HFF-Myc (cell line): ENCODE results near the gene HOXC9.

Source experiments
- DNase-seq: peaks from one replicate; pipeline ENCODE4 v3.0.0-alpha.2; 2011; ENCODE audit warnings: low read depth; ENCODE audit errors: extremely low read depth
- H3K4me3 ChIP-seq: replicated peaks from 2 replicates; pipeline ENCODE4 v1.5.1; 2011; ENCODE audit warnings: low read depth, mild to moderate bottlenecking, control low read depth, low read length
- CTCF ChIP-seq: IDR thresholded peaks from 2 replicates; pipeline ENCODE4 v1.5.1; 2012; ENCODE audit warnings: mild to moderate bottlenecking, low read depth, low read length, control low read depth; ENCODE audit errors: missing control alignments

The HOXC9 gene

GRCh38 chr12:53973236-53974042, 26.5 kb upstream of the HOXC9 start:
- DNase-seq = no peak
- no peak for TF ChIP-seq CTCF
- H3K4me3 ChIP-seq = peak overlapping the region; percentile 47

DNA sequence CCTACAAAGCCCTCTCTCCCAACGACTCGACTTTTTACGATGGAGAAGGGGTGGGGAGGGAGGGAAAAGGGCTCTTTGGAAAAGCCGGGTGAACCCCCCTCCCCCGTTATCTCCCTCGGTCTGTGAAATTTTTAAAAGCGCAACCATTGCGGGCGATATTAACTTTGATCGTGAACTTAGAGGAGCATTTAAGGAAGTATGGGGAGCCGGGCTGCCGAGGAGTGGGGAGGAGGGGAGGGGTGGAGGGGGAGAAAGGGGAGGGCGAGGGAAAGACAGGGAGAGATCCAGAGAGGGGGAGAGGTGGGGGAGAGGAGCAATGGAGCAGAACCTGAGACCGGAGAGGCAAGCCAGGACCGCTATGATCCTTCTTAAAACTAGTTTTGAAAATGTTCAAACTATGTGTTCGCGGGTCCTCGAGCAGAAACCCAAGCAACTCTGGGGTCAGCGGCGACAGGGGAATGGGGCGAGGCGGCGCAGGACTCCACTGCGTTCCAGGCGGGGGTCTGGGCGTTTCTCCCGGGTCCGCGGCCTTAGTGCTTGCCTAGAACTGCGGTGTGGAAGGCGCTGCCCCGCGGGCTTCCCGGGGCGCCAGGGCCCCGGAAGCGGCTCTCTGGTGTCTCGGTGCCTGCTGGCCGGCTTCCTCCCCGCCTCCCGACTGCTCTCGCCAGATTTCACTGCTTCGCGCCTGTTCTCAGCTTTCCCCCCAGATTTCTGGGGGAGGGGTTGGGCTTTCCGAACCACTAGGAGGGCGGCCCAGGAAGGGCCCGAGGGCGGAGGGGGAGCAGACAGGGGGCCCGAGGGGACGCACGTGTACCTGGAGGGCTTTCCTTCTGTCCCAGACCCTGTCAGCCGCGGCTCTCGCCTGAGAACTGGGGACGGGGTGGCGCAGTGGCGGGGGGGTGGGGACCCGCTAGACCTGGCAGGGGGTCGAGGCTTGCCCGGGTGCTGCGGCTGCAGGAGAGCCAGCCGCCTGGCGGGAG, 25.6 kb upstream of the HOXC9 start, which contains the start of gene HOTAIR:
HOTAIR (minus strand) TSS at position 871 of the 980 bp plus-strand sequence.
- peak within 1 kb of the TSS; percentile 47 for H3K4me3 ChIP-seq
- DNase-seq = no peak

DNA sequence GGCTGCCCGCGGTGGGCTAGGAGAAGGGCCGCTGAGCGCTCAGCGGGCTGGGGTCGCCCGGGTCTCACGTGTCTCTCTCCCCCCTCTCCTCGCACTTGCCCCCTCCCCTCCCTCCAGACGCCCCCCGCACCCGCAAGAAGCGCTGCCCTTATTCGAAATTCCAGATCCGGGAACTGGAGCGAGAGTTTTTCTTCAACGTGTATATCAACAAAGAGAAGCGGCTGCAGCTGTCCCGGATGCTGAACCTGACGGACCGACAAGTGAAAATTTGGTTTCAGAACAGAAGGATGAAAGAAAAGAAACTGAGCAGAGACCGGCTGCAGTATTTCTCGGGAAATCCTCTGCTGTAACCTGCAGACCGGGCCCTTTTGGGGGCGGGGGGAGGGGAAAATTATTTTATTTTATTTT, 24.9 kb upstream of the HOXC9 start:
- DNase-seq = no peak

More for the DNA sequence above, 25.6 kb upstream of the HOXC9 start, which contains the start of gene HOTAIR:
- no peak for TF ChIP-seq CTCF

GRCh38 chr12:53975479-53976152, 24.3 kb upstream of the HOXC9 start:
- TF ChIP-seq CTCF = no peak
- no peak overlapping the region for H3K4me3 ChIP-seq
- DNase-seq = no peak

More for the DNA sequence above, 24.9 kb upstream of the HOXC9 start:
- H3K4me3 ChIP-seq = peak overlapping the region; percentile 47
- no peak for TF ChIP-seq CTCF

DNA sequence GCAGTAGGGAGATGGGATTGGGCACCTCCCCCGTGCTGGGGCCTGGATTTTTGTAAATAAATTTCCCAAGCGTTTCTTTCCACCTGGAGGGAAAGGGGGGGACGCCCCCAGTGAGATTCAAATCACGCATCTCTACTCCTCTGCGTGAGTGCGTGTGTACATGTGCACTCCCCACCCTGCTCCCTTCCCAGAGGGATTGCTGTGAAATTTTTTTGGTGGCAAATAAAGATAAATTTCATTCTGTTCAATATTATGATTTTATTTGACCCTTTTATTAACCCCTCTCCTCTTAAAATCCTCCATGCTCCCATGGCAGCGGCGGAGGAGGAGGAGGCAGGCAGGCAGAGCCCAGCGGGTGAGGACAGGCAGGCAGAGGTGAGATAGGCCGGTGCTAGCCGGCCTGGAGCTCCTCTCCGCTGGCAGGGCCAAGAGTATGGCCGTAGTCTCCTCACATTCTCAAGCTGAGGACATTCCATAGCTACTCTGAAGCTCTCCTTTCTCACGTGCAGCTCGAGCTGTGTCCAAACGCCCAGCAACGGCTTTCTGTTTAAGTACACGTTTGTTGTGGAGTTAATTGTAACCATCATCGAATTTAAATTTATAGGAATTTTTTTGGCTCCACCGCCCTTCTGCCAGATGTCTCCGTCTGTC, 23.7 kb upstream of the HOXC9 start:
- H3K4me3 ChIP-seq = no peak overlapping the region
- peak; percentile 42 for DNase-seq
- TF ChIP-seq CTCF = no peak
